22Rv1 (cell line): ENCODE data around the gene CABLES1.

Experiments used
- H3K27ac ChIP-seq: fragments of 450-650 bp; 2 replicates; pipeline ENCODE4 v1.5.1; 2017
- ZFX ChIP-seq: fragments of 450-650 bp; IDR thresholded peaks from 2 replicates; pipeline ENCODE4 v1.6.1; 2017; ENCODE audit warnings: antibody characterized with exemption, borderline replicate concordance
- TF ChIP-seq, protein P1 (sequence below): fragments of 450-650 bp; IDR thresholded peaks from 2 replicates; pipeline ENCODE4 v1.5.1; 2017; ENCODE audit warnings: mild to moderate bottlenecking

CABLES1 gene

GRCh38 chr18:23301972-23302371 is 166.7 kb downstream of the CABLES1 start:
- no peak overlapping the region for H3K27ac ChIP-seq
- no peak for TF ChIP-seq ZFX
- TF ChIP-seq, protein P1, sequence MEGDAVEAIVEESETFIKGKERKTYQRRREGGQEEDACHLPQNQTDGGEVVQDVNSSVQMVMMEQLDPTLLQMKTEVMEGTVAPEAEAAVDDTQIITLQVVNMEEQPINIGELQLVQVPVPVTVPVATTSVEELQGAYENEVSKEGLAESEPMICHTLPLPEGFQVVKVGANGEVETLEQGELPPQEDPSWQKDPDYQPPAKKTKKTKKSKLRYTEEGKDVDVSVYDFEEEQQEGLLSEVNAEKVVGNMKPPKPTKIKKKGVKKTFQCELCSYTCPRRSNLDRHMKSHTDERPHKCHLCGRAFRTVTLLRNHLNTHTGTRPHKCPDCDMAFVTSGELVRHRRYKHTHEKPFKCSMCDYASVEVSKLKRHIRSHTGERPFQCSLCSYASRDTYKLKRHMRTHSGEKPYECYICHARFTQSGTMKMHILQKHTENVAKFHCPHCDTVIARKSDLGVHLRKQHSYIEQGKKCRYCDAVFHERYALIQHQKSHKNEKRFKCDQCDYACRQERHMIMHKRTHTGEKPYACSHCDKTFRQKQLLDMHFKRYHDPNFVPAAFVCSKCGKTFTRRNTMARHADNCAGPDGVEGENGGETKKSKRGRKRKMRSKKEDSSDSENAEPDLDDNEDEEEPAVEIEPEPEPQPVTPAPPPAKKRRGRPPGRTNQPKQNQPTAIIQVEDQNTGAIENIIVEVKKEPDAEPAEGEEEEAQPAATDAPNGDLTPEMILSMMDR = no peak

DNA sequence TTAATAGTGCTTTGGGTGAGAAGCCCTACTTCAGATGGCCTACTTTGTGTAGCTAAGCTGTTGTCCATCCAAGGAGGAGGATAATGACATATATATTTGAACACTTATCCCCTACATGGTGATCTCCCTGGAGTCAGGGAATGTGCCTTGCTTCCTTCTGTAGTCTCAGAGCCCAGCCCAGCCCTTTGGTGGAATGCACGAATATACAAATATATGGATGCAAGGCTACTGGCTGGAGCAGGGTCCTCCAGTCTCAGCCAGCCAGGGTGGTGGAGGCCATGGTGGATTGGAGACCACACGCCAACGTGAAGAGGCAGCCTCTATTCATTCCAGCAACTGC is 167.2 kb downstream of the CABLES1 start:
- no peak overlapping the region for H3K27ac ChIP-seq
- TF ChIP-seq, protein P1 = no peak
- no peak for TF ChIP-seq ZFX

- H3K27ac ChIP-seq = no peak overlapping the region
- no peak for TF ChIP-seq ZFX
- TF ChIP-seq, protein P1 = no peak
These were observed 167.7 kb downstream of the CABLES1 start for GRCh38 chr18:23302851-23303527.

DNA sequence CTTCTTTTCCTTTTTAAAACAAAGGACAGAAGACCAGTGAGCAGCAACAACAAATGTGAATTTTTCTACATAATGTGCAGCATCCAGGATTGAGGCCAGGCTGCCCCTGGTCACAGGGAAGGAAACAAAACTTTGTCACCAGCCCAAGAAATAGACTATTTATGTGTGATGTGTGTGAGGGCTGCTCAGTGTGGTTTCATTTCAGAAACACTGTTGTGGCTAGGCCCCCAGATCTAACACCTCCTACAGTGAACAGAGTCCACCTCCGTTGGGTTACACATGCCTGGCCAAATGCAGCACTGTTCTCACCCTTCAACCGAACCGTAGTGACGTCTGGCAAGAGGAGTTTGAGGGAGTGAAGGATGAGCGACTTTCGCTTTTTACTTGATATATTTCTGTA is 171.5 kb downstream of the CABLES1 start:
- TF ChIP-seq ZFX = no peak
- TF ChIP-seq, protein P1 = no peak
- no peak overlapping the region for H3K27ac ChIP-seq

DNA sequence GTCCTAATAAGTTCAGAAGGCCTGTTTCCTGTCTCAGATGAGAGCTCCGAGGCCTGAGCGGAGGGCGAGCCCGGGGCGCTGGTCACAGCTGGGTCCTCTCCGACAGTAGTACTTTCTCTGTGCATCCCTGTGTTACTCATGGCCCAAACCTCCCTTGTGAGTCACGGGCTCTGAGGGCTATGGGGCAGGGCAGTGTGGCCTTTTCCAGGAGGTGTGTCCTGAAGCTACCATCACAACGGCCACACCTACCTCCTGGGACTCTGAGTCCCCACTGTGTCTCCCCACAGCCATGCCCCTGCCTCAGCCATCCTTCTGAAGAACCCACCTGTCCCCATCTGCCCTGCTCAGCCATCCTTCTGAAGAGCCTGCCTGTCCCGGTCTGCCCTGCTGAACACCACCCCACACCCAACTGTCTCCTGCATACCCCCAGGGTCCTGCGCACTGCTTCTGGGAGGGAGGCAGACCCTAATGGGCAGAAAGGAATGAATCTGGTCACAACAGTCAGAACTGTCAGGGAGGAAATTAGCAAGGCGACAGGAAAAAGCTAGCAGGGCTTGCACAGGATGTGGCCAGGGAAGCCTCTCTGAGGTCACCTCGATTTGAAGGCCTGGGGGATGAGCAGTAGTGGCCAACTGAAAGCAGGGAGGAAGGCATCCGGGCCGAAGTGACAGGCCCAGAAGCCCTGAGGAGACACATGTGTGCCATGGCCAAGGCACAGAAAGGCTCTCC is 172.4 kb downstream of the CABLES1 start:
- TF ChIP-seq, protein P1 = no peak
- H3K27ac ChIP-seq = no peak overlapping the region
